GM08714 (cell line): Measurements from ENCODE around the gene AJM1.

Experiments
- H3K4me3 ChIP-seq: fragments of 200-500 bp; sonication (Bioruptor generic); 2 replicates; pipeline ENCODE4 v1.5.1; 2014; ENCODE audit warnings: mild to moderate bottlenecking, low read length, inconsistent platforms
- ZNF274 ChIP-seq: IDR thresholded peaks from 2 replicates; pipeline ENCODE4 v1.6.1; 2012; ENCODE audit warnings: mild to moderate bottlenecking, low read depth, low read length

AJM1 gene

DNA sequence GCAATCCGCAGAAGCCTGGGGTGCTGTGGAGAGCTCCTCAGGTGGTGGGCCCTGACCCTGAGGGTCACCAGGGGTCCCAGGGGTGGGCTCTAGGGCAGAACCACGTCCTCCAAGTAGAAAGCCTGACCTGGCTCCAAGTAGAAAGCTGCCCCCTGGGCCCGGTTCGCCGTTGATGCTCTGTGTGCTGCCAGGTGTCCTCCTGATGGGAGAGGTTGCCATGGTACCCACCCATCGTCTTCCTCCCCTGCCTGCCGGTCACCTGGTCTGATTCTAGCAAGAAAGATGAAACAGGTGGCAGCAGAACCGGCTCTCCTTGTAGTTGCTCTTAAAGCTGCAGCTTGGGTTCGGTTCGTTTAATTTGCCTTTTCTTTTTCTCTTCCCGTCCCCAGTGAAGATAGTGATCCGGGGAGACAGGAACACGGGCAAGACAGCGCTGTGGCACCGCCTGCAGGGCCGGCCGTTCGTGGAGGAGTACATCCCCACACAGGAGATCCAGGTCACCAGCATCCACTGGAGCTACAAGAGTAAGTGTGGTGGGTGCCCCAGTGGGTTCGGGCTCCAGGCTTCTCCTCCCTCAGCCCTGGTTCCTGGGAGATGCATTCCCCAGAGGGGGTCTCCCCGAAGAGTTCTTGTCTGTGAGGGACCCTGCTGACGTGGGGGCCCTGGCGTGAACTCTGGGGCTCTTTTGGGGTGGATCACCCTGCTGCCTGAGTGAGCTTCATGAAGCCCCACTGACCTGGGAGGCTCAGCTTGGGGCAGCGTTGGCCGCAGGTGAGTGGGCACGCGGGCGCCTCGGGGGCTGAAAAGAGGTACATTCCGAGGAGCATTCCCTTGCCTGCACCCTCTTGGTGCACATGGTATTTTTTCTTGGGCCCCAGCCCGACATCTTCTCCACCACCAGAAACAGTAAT, 18.9 kb upstream of the AJM1 start:
- H3K4me3 ChIP-seq: no peak overlapping the region
- TF ChIP-seq ZNF274: no peak

DNA sequence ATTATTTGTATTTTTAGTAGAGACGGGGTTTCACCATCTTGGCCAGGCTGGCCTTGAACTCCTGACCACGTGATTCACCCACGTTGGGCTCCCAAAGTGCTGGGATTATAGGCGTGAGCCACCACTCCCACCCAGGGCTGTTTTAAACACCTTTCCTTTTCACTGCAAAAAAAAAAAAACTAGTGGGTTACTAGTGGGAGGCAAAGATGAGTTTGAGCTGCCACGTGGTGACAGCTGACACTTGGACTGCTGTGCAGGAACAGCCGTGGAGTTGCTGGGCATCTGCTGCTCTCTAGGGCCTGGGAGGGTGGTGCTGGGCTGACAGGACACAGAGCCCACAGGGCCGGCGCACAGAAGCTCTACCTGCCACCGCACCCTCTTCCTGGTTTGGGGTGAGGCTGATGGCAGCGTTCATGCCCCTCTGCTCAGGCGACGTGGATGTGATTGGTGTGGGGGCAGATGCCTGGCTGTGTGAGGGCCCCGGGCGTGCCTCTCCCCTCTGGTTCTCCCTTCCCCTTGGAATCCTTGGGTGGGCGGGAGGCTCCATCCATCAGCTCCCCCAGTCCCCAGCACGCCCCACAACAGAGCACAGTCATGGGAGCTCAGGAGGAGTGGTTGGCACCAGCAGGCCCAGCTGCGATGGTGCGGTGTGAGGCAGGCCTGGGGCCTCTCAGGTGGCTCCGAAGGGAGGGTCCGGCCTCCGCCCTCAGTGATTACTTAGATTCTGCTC, 17.6 kb upstream of the AJM1 start:
- H3K4me3 ChIP-seq: no peak overlapping the region
- no peak for TF ChIP-seq ZNF274

GRCh38 chr9:136825295-136826187, 16.7 kb upstream of the AJM1 start:
- no peak for TF ChIP-seq ZNF274
- no peak overlapping the region for H3K4me3 ChIP-seq

GRCh38 chr9:136826188-136826541, 16.1 kb upstream of the AJM1 start:
- no peak for TF ChIP-seq ZNF274
- no peak overlapping the region for H3K4me3 ChIP-seq

- TF ChIP-seq ZNF274: no peak
- no peak overlapping the region for H3K4me3 ChIP-seq
These were observed 15.3 kb upstream of the AJM1 start for GRCh38 chr9:136826703-136827582.

DNA sequence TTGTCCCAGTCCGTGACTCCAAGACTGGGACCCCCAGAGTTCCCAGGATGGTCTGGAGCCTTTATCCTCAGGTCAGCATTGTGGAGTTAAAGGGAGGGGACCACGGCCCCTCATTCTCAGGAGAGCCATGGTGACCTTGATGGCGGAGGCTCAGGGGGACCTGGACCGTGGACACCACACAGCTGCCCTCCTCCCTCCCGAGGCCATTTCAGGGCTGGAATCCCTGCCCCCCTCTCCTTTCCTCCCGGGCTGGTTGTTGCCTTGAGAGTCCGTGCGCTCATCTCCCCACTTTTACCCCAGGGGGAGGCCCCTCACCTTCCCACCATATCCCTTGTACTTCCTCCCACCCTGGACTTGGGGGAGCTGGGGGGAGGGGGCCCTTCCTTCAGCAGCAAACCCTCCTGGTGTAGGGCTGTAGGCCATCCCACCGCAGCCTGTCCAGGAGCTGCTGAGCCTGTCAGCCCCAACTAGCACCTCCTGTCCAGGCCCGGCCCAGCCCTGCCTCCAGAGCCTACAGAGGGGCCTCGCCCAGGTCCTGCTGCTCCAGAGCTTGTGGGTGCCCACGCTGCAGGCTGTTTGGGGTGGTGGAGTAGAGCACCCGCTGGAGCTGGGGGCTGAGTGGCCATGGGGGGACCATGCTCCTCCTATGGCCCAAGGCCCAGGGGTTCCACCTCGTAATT, 14.3 kb upstream of the AJM1 start:
- TF ChIP-seq ZNF274: no peak
- H3K4me3 ChIP-seq: no peak overlapping the region

- H3K4me3 ChIP-seq: no peak overlapping the region
- no peak for TF ChIP-seq ZNF274
These were observed 13.7 kb upstream of the AJM1 start for GRCh38 chr9:136828474-136829140.

DNA sequence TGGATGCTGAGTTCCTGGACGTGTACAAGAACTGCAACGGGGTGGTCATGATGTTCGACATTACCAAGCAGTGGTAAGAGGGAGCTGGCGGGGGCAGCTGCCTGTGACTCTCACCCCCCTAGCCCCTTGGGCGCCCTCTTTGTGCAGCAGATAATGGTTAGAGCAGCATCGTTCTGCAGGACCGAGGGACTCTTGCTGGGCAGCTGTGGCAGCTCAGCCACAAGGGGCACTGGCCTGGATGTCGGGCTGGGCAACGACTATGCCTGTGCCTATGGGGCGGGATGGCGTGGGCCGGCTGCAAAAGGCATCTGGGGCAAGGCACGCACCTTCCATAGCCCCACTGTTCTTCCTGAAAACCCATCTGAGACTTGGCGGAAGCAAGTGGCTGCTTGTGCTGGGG, 12.9 kb upstream of the AJM1 start:
- no peak for TF ChIP-seq ZNF274
- no peak overlapping the region for H3K4me3 ChIP-seq

GRCh38 chr9:136829981-136830885, 12.0 kb upstream of the AJM1 start:
- no peak for TF ChIP-seq ZNF274
- no peak overlapping the region for H3K4me3 ChIP-seq

DNA sequence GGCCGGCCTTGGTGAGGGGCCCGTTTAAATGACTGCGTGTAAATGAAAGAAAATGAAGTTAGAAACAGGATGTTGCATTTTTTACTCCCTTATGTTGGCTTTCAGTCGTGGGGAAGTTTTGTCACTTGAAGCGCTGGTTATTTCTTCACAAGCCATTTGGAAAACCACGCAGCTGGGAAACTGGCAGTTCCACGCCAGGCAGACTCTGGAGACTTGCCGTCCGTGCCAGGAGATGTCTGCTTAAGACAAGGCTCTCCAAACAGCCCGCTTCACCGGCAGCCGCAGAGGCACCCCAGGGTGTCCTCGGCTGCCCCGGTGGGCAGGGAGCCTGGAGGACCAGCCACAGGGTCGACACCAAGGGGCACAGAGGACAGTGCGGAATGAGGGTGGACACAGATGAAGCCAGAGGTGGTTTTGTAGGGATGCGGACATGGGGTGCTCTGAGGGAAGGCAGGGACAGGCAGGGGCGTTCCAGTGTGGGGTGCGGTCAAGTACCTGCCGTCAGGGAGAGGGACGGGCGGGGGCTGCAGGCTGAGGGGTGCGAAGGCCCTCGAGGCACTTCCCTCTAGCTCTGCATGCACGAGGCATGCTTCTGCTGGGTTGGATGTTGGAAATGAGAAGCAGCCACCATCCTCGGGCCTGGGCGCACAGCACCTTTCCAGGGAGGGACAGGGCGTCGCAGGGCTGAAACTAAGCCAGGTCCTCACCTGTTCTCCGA, 11.1 kb upstream of the AJM1 start:
- no peak overlapping the region for H3K4me3 ChIP-seq
- TF ChIP-seq ZNF274: no peak

- no peak overlapping the region for H3K4me3 ChIP-seq
- no peak for TF ChIP-seq ZNF274
These were observed 10.6 kb upstream of the AJM1 start for GRCh38 chr9:136831720-136832104.
